Measurements from ENCODE around the gene NDUFA9.

NDUFA9 gene

GRCh38 chr12:4648501-4649357, at the start of gene NDUFA9, which contains the start of gene AKAP3:
TSS of gene NDUFA9 (plus strand) at chr12:4649114. CDS start at chr12:4649127, 13 bp downstream.
TSS of gene AKAP3 (minus strand) at chr12:4649051. CDS start at chr12:4638196, 10,855 bp downstream.
- peak; percentile 83 for DNase-seq

GRCh38 chr12:4603421-4603820, 45.5 kb upstream of the NDUFA9 start:
- no peak for DNase-seq

GRCh38 chr12:4603946-4604345, 45.0 kb upstream of the NDUFA9 start:
- no peak for DNase-seq

GRCh38 chr12:4604684-4605193, 44.2 kb upstream of the NDUFA9 start:
- DNase-seq: peak; percentile 86

GRCh38 chr12:4607056-4607455, 41.9 kb upstream of the NDUFA9 start:
- no peak for DNase-seq

- DNase-seq: no peak
These were observed 39.8 kb upstream of the NDUFA9 start for GRCh38 chr12:4609071-4609470.

GRCh38 chr12:4610481-4610880, 38.4 kb upstream of the NDUFA9 start:
- DNase-seq: no peak

GRCh38 chr12:4615667-4616066, 33.2 kb upstream of the NDUFA9 start:
- no peak for DNase-seq

- DNase-seq: no peak
These were observed 27.4 kb upstream of the NDUFA9 start for GRCh38 chr12:4621511-4621910.

GRCh38 chr12:4626543-4626942, 22.4 kb upstream of the NDUFA9 start:
- DNase-seq: no peak

GRCh38 chr12:4628406-4628805, 20.5 kb upstream of the NDUFA9 start:
- DNase-seq: no peak

GRCh38 chr12:4630262-4630661, 18.7 kb upstream of the NDUFA9 start:
- no peak for DNase-seq

- no peak for DNase-seq
These were observed 5.2 kb upstream of the NDUFA9 start for GRCh38 chr12:4643747-4644146.

- DNase-seq: no peak
These were observed 3.9 kb upstream of the NDUFA9 start for GRCh38 chr12:4645023-4645422.

- DNase-seq: no peak
These were observed 812 bp upstream of the NDUFA9 start for GRCh38 chr12:4648104-4648500.

GRCh38 chr12:4649358-4649661, 396 bp downstream of the NDUFA9 start:
- DNase-seq: no peak

- no peak for DNase-seq
These were observed 4.3 kb downstream of the NDUFA9 start for GRCh38 chr12:4653257-4653656.

GRCh38 chr12:4653691-4654090, 4.8 kb downstream of the NDUFA9 start:
- DNase-seq: no peak

GRCh38 chr12:4663971-4664505, 15.1 kb downstream of the NDUFA9 start:
- DNase-seq: no peak

GRCh38 chr12:4665236-4665635, 16.3 kb downstream of the NDUFA9 start:
- no peak for DNase-seq

- no peak for DNase-seq
These were observed 30.8 kb downstream of the NDUFA9 start for GRCh38 chr12:4679711-4680110.

- no peak for DNase-seq
These were observed 32.8 kb downstream of the NDUFA9 start for GRCh38 chr12:4681732-4682131.

- no peak for DNase-seq
These were observed 36.4 kb downstream of the NDUFA9 start for GRCh38 chr12:4685317-4685716.

GRCh38 chr12:4690760-4691159, 41.8 kb downstream of the NDUFA9 start:
- no peak for DNase-seq

All from CD4-positive, alpha-beta T cell treated with Interleukin-10 for 1 hour (primary cell).